BE2C (cell line): ENCODE measurements around the gene COA3.

Source experiments
- DNase-seq: peaks from one replicate; pipeline ENCODE4 v3.0.0-alpha.2; 2020
- H3K27me3 ChIP-seq: fragments of 250-450 bp; sonication (Bioruptor Pico); 2 replicates; pipeline ENCODE4 v1.5.1; 2020; ENCODE audit warnings: mild to moderate bottlenecking
- H3K36me3 ChIP-seq: fragments of 250-450 bp; sonication (Bioruptor Pico); 2 replicates; pipeline ENCODE4 v1.5.1; 2020; ENCODE audit warnings: mild to moderate bottlenecking
- H3K4me1 ChIP-seq: fragments of 250-450 bp; sonication (Bioruptor Pico); 2 replicates; pipeline ENCODE4 v1.5.1; 2020
- H3K4me3 ChIP-seq: 2 replicates; pipeline ENCODE4 v1.5.1; 2011; ENCODE audit warnings: low read depth, low read length
- H3K9me3 ChIP-seq: fragments of 250-450 bp; sonication (Bioruptor Pico); 2 replicates; pipeline ENCODE4 v1.5.1; 2020
- TF ChIP-seq, protein P1 (sequence below): IDR thresholded peaks from 2 replicates; pipeline ENCODE4 v1.5.1; 2012; ENCODE audit warnings: mild to moderate bottlenecking, low read depth, low read length

The COA3 gene

DNA sequence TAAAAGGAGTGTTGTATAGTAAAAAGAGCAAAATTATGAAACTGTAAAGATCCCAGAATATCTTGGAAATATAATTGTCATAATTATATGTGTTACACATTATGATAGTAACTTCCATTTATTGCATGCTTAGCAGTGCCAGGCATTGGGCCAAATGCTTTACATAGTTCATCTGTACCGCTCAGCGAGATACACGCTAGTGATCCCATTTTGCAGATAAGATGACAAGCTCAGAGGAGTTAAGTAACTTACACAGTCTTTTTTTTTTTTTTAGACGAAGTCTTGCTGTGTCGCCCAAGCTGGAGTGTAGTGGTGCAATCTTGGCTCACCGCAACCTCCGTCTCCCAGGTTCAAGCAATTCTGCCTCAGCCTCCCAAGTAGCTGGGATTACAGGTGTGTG is 46.9 kb downstream of the COA3 start:
- no peak for DNase-seq
- H3K36me3 ChIP-seq, result no peaks in the 10 kb centered on the region
- TF ChIP-seq, protein P1, sequence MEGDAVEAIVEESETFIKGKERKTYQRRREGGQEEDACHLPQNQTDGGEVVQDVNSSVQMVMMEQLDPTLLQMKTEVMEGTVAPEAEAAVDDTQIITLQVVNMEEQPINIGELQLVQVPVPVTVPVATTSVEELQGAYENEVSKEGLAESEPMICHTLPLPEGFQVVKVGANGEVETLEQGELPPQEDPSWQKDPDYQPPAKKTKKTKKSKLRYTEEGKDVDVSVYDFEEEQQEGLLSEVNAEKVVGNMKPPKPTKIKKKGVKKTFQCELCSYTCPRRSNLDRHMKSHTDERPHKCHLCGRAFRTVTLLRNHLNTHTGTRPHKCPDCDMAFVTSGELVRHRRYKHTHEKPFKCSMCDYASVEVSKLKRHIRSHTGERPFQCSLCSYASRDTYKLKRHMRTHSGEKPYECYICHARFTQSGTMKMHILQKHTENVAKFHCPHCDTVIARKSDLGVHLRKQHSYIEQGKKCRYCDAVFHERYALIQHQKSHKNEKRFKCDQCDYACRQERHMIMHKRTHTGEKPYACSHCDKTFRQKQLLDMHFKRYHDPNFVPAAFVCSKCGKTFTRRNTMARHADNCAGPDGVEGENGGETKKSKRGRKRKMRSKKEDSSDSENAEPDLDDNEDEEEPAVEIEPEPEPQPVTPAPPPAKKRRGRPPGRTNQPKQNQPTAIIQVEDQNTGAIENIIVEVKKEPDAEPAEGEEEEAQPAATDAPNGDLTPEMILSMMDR, result no peak
- no peaks in the 10 kb centered on the region for H3K27me3 ChIP-seq
- no peaks in the 10 kb centered on the region for H3K4me1 ChIP-seq
- no peaks in the 10 kb centered on the region for H3K9me3 ChIP-seq
- H3K4me3 ChIP-seq, result no peak overlapping the region

DNA sequence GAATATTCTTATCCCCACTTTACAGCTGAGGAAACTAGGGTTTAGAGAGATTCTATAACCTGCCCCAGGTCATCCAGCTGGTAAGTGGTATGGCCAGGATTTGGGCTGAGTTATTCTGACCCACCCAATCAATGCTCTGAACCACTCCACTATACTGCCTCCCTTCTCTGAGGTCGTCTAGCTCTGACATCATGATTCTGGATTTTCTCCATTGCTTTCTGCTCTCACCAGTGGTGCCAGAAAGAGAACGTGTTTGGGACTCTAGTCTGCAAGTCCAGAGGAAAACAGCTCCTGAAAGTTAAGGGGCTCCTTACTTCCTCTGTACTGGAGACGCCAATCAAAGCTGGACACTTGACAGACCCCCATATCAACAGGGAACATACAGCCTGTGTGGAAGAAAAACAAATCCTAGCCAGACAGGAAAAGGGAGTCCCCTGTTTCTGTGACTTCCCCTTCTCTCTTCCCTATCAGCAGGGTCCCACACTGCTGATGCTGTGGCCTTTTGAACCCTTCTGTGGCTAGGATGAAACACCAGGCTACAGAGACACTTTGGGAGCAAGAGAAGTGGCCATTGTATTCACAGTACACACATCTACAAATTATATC is 47.7 kb downstream of the COA3 start:
- no peak for DNase-seq
- no peaks in the 10 kb centered on the region for H3K36me3 ChIP-seq
- H3K27me3 ChIP-seq, result no peaks in the 10 kb centered on the region
- no peaks in the 10 kb centered on the region for H3K4me1 ChIP-seq
- H3K4me3 ChIP-seq, result no peak overlapping the region
- H3K9me3 ChIP-seq, result no peaks in the 10 kb centered on the region
- TF ChIP-seq, protein P1, result no peak

DNA sequence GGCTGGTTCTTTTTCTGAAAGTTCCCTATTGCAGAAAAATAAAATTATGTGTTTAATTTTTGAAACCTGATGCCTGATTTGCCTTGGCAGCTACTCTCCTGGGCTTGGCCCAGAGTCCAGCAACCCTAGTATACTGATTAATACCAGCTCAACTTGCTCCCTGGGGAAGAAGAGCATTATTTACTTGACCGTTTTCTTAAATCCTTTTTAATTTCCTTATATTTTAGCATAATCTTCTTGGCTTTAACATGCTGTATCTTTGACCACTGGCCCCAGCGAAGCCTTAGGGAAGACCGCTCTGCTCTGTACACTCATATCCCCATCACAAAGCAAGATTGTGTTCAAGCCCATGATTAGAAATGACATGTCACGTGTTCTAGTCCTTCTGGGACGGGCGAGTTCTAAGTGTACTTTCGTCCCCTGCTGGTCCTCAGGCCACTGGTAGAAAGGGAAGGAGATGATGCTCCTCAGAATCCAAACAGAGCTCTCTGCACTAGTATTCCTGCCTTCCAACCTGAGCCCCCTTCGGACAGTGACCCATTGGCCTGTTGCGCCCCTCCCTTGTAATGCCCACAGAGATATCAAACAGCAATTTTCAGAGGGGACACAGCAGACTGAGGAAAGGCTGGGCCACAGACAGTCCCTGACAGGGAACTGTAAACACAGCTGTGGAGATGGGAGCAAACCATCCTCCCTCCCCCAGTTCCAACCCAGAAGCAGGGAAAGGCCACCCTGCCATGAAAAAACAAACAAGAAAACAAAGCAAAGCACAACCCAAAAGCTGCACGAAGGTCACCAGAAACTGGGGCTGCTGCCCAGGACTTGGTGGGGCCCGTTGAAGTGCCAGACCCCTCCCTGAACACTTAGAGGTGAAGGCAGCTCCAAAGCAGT is 49.4 kb downstream of the COA3 start:
- Histone ChIP-seq H3K4me1 (no peaks in the 10 kb centered on the region), H3K9me3 (peaks cover 4% of the 10 kb centered on the region), H3K36me3 (no peaks in the 10 kb centered on the region), H3K27me3 (no peaks in the 10 kb centered on the region), H3K4me3 (no peak overlapping the region)
- TF ChIP-seq, protein P1, result no peak
- no peak for DNase-seq

GRCh38 chr17:42748202-42748907 is 50.1 kb downstream of the COA3 start:
- TF ChIP-seq, protein P1, result no peak
- Histone ChIP-seq H3K36me3 (no peaks in the 10 kb centered on the region), H3K9me3 (peaks cover 4% of the 10 kb centered on the region), H3K4me3 (no peak overlapping the region), H3K27me3 (no peaks in the 10 kb centered on the region), H3K4me1 (no peaks in the 10 kb centered on the region)
- DNase-seq, result no peak
